HEK293 (cell line): ENCODE data around the gene PTDSS2.

Experiments
- AEBP2 ChIP-seq: fragments of 450-650 bp; formaldehyde crosslinking; IDR thresholded peaks from 2 replicates; pipeline ENCODE4 v1.5.1; 2016; ENCODE audit warnings: missing biosample characterization, missing genetic modification characterization, borderline replicate concordance
- CTCF ChIP-seq: fragments of 450-650 bp; formaldehyde crosslinking; IDR thresholded peaks from 2 replicates; pipeline ENCODE4 v1.5.1; 2016; ENCODE audit warnings: missing biosample characterization, missing genetic modification characterization
- GLI2 ChIP-seq: fragments of 450-650 bp; formaldehyde crosslinking; IDR thresholded peaks from 2 replicates; pipeline ENCODE4; 2017; ENCODE audit warnings: missing biosample characterization, missing genetic modification characterization, low read depth, borderline replicate concordance
- KLF16 ChIP-seq: fragments of 450-650 bp; formaldehyde crosslinking; IDR thresholded peaks from 2 replicates; pipeline ENCODE4 v1.5.1; 2017; ENCODE audit warnings: missing biosample characterization, missing genetic modification characterization
- PBX3 ChIP-seq: sonication (generic); formaldehyde crosslinking; IDR thresholded peaks from 2 replicates; pipeline ENCODE4 v1.8.1; 2022; ENCODE audit warnings: mild to moderate bottlenecking, moderate library complexity, missing genetic modification reagents
- PRDM1 ChIP-seq: fragments of 450-650 bp; formaldehyde crosslinking; IDR thresholded peaks from 2 replicates; pipeline ENCODE4; 2016; ENCODE audit warnings: missing biosample characterization, missing genetic modification characterization
- ZBTB1 ChIP-seq: fragments of 450-650 bp; formaldehyde crosslinking; IDR thresholded peaks from 2 replicates; pipeline ENCODE4 v1.5.1; 2016; ENCODE audit warnings: missing biosample characterization, missing genetic modification characterization
- ZFP3 ChIP-seq: fragments of 450-650 bp; formaldehyde crosslinking; IDR thresholded peaks from 2 replicates; pipeline ENCODE4 v1.5.1; 2016; ENCODE audit warnings: low read depth, missing biosample characterization, missing genetic modification characterization
- ZNF174 ChIP-seq: fragments of 450-650 bp; formaldehyde crosslinking; IDR thresholded peaks from 2 replicates; pipeline ENCODE4 v1.5.0; 2017; ENCODE audit warnings: missing biosample characterization, mild to moderate bottlenecking, missing genetic modification characterization
- ZNF341 ChIP-seq: fragments of 450-650 bp; formaldehyde crosslinking; IDR thresholded peaks from 2 replicates; pipeline ENCODE4; 2016; ENCODE audit warnings: low read depth, missing biosample characterization, missing genetic modification characterization
- ZNF558 ChIP-seq: fragments of 450-650 bp; formaldehyde crosslinking; IDR thresholded peaks from 2 replicates; pipeline ENCODE4 v1.5.1; 2016; ENCODE audit warnings: missing biosample characterization, missing genetic modification characterization

GRCh38 chr11:476416-476815 is 26.3 kb downstream of the PTDSS2 start:
- TF ChIP-seq ZNF558 = no peak
- no peak for TF ChIP-seq CTCF (tag by site-specific recombination)
- no peak for TF ChIP-seq PBX3
- no peak for TF ChIP-seq KLF16
- no peak for TF ChIP-seq GLI2
- TF ChIP-seq ZBTB1 (tag by site-specific recombination) = no peak
- no peak for TF ChIP-seq AEBP2 (tag by site-specific recombination)
- no peak for TF ChIP-seq ZFP3
- TF ChIP-seq ZNF174 (tag by site-specific recombination) = no peak
- TF ChIP-seq ZNF341 (tag by site-specific recombination) = no peak
- no peak for TF ChIP-seq PRDM1 (tag by site-specific recombination)
